Stimulated activated CD4-positive, alpha-beta T cell treated with anti-CD3 and anti-CD28 coated beads, TNF-alpha, amount 100 ng/mL, for 1 hour (primary cell): ENCODE results near the gene EXOC3L4.

Experiments used
- DNase-seq, 3 donors: peaks; one replicate each; pipeline ENCODE4 v3.0.0-alpha.2; 2020; ENCODE audit warnings: low read depth in 3 of 3, low spot score in 1 of 3

EXOC3L4 gene

DNA sequence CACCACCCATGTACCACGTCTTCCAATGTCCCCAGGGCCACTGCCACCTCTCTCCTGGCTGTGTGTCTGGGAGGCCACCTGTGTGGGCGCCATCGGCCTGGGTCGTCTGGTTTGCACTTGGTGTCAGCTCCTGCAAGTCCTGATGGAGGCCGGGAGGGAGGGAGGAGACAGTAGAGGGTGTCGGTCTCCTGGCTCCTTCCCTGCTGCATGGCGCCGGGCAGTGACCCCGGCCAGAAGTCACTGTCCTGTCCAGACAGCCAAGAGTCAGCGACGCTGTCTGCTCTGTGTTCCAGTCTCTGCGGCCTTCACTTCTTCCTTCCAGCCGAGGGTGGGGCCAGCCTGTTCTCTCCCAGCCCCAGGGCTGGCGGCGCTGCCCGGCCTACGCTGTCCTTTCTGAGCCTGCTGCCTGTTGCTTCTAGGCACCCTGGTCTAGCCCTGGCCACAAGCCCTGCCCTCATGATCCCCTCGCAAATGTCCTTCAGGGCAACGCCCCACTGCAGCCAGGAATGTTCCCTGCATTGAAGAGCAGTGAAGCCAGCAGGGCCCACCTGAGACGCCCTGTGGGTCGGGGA lies 23.5 kb upstream of the EXOC3L4 start:
- no peak for DNase-seq

DNA sequence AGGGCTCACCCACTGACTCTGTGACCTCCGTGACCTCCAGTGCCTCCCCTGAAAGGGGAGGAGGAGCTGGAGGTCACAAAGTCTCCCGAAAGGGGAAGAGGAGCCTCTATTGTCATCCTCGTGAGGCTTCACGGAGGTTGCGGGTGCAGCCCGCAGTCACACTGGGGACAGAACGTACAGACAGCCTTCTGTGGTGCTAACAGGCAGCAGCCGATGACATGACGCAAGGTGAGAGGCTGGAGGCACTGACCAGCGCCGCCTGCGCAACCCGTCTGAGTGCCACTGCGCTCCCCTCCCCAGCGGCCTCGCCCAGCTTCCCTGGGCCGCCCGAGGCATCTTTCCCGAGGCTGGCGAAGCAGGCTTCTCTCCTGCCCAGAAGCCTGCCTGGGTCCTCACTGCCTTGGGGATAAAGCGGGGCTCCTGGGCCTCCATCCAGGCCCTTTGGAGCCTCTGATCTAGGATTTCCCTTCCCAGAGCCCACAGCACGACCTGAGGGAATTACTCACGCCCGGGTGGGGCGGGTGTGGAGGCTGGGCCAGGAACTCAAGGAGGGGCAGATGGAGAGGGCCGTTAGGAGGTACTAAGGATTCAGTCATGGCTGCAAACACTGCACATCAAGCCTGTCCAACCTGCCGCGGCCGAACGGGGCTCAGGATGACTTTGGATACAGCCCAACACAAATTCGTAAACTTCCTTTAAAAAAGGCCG lies 22.8 kb upstream of the EXOC3L4 start:
- no peak for DNase-seq

DNA sequence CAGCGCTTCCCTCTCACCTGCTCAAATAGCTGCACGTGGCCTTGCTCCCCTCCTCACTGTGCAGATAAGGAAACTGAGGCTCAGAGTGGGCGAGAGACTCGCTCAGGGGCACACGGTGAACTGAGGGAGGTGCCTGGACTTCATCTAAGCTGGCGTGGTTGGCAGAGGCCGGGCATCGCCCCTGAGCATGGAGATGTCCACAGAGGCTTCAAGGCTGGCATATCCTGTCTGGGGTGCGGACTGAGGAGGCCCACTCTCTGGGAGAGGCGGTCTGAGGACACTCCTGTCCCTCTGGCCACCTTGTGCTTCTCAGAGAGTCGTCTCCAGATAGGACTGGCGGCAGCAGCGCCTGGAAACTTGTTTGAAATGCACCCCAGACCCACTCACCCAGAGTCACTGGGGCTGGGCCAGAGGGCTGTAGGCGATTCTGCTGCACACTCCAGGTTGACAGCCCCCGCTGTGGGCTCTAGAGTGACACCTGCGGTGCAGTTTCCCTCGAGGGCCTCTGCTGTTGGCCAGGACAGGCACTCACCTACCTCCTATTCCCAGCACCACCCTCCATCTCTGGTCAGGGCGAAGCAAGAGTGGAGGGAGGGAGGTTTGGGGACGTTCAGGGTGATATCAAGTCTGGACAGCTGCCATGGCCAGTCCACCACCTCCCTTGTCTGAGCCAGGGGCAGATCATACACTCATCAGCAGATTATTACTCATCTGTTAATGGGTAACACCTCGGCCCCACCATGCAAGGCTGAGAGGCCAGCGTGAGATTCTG lies 21.7 kb upstream of the EXOC3L4 start:
- DNase-seq, result no peak

DNA sequence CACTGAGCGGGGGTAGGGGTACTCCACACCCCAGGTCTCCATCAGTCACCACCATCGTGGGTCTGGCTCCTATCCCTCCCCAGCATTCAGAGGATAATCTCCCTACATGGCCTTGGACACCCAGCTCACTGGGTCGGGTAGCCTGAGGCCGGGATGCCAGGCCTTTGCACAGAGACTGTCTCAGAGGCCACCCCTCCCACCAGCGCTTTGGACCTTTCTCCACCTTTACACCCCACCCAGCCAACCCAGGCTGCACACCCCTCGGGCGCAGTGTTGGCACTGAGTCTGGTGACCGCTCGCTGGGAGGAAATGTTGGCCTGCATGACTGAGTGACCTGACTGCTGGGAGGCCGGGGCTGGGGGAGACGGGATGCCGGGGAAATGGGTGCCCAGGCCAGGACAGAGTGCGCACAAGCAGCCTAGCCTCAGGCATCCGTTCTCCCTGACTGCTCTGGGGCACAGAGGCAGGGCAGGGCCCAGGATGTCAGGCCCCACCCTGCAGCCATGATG lies 21.1 kb upstream of the EXOC3L4 start:
- DNase-seq, result no peak

DNA sequence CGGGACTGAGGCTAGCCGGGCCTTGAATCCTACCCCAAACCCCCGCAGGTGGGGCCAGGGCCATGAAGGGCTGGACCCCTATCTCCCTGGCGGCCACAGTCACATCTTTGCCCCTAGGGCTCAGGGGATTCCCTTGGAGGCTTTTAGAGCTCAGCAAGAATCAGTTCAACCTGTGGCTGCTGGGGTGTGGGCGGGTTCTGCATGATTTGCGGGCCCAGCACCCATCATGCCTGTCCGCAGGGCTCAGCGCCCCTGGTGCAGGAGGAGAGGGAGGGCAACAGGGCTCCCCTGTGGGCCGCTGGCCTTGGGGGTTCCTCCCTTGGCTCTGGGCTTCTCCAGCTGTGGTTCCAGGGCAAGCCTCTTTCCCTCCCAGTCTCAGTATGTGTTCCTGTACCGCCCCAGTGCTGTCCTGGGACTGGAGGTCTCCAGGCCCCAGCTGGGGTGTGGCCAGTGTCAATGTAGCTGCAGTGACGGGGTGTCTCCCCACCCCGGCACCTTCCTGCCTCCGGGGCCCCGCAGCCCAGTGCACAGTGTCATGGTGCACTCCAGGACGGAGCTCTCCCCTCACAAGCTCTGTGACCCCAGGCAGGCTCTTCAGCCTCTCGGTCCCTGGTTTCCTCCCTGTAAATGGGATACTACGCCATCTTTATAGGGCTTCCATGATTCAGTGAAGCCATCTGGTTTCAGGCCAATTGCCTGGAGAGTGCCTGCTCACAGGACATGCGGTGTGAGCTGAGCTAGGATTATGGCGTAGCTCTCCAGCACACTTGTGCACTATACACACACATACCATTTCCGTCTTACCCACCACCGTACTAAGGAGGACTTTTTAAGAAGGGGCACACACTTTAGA lies 20.4 kb upstream of the EXOC3L4 start:
- DNase-seq, result no peak

DNA sequence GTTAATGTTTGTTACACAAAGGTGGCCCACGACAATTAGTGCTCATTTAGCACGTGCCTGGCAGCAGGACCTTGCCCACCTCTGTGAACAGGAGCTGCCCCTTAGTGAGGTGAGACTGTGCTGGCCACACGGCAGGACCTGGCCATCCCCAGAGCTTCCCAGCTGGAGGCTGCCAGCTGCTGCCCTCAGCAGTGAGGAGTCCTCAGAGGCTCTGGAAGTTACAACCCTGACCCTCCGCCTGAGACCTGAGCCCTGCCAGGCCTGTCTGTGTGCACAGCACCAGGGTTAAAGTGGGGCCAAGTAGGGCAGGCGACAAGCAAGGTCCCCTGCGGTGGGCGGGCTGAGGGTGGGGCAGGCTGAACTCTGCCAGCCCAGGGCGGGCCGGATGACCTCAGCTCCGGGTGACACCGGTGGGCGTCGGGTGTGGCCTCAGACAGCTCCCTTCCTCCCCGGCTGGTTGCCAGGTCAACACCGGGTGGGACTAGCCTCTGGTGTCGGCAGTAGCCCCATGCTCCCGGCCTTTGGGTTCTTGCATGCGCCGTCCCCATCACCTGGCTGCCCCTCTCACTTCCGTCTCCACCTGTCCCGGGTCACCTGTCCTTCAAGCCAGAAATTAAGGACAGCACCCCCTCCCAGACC lies 19.7 kb upstream of the EXOC3L4 start:
- no peak for DNase-seq

DNA sequence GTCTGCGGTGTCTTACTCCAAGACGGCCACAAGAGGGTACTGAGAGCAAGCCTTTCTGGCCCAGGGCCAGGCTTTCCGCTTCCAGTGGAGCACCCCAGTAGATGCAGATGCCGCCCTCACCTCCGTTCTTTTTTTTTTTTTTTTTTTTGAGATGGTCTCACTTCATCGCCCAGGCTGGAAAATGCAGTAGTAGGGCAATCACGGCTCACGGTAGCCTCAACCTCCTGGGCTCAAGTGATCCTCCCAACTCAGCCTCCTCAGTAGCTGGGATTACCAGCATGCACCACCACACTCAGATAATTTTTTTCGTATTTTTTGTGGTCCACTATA lies 16.1 kb upstream of the EXOC3L4 start:
- DNase-seq, result peak; percentile 50 to 55 (median 51)

DNA sequence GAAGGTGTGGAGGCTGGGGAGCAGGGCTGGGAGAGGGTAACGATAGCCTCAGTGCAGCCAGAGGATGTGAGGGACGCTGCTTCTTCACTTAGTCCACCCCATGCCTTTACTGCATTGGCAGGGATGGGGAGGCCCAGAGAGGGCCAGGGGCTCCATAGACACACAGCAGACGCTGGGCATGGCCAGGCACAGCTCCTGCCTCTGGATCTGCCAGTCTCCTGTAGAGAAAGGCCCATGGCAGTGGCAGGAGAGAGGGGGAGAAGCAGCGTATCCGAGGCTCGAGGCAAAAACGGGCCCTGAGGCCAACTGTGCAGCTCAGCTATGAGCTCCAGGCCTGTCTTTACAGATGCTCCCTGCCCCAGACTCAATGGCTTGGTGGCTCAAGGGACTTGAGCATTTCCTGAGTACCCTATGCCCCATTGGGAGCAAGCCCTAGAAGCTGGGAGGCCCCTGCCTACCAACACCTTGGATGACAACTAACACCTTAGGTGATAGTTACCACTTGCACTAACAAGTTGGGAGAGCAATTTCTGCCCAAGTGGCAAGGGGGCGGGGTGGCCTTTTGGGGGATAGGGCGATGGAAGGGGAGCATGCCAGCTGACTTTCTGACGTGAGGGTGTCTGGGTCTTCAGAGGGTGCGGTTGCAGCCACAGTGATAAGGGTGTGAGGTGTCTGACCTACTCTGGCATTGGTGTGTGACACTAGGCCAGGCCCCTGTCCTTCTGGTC lies 15.5 kb upstream of the EXOC3L4 start:
- no peak for DNase-seq

DNA sequence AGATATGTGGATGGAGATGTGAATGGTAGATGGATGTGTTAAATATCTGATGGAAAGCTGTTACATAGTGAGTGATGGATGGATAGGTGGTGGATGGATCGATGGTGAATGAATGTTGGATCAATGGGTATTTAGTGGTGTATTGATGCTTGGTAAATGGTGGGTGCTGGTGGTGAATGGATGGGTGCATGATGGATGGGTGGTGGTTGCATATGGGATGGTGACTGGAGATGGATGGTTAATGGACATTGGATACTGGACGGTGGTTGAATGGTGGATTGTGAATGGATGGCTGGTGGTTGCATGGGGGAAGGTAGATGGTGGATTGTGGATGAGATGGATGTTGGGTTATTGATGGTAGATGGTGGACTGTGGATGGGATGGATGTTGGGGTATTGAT lies 12.6 kb upstream of the EXOC3L4 start:
- DNase-seq, result no peak

DNA sequence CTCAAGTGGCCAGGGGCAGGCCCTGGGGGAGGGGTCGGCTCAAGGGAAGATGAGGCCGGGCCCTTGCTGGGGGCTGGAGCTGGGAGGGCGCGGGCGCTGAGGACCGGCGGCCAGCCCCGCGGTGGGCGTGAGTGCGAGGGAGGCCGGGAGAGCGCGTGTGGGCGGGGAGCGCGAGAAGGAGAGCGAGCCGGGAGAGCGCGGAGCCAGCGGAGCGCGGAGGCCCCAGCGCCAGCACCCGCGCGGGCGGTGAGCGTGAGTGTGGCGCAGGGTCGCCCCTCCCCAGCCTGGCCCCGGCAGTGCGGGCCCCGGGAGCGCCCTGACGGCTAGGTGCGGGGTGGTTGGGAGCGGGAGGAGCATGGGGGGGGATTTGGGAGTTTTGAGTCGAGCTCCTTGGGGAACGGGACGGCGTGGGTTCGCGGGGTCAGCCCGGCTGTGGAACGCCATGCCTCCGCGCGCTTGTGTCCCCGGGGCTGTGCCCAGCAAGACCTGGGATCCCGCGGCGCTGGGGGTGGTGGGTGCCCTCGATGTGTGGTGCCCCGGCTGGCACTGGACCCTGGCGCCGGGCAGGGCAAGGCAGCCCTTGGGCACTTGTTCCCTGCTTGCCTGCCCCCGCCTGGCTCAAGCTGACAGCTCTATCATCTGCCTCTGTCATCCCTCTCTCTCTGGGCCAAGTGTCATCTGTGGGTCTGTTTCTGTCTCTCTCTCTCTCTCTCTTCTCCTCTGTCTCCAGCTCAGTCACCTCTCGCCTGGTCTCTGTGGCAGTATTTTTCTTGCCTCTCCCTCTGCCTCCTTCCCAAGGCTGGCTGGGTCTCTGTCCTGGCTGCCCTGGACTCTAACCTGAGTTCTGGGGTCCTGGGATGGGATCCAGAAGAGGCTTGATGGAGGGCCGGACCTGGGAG lies 10.3 kb upstream of the EXOC3L4 start, which contains the start of gene LBHD2:
Gene LBHD2 (plus strand): TSS at position 190 of the 899 bp plus-strand sequence. CDS start 1,803 bp downstream, outside the sequence.
- DNase-seq, result no peak

DNA sequence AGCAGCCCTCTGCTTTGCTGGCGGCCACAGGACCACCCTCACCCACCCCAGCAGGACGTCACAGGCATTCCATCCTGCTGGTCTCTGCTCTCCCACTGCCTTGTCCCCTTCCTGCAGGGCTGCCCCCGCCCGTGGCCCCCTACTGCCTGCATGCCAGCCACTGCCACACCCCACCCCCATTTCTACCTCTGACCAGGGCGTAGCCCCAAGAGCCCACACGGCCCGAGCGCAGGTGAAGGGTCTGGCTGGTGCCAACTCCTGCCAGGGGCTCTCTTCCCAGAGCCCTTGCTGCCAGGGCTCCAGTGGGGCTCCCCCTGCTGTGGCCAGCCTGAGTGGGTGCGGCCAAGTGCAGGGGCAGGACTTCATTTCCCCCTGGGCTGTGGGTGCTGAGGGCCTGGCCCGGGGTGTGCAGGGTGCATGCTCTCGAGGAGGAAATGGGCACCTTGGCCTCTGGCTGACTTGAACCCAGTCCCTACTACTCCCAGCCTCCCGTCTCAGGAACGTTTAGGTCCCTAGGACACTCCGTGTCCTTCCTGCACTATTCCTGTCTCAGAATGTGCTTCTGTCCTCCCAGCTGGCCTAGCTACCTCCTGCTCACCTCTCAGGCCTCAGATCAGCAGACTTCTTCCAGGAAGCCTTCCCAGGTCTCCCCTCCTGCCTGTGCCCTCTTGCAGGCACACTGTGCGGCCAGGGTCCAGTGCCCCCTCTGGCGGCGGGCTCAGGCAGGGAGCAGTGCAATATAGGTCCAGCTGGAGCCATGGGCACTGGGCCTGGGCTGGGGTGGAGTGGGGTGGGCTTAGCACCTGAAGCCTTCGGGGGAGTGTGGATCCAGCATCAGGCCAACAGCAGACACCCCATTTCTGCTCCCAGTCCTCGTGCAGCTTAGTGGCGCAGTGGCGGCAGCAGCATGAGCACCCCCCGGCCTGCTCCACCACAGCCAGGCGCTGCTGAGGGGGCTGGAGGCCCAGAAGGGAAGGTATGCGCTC lies 9.1 kb upstream of the EXOC3L4 start:
- no peak for DNase-seq

DNA sequence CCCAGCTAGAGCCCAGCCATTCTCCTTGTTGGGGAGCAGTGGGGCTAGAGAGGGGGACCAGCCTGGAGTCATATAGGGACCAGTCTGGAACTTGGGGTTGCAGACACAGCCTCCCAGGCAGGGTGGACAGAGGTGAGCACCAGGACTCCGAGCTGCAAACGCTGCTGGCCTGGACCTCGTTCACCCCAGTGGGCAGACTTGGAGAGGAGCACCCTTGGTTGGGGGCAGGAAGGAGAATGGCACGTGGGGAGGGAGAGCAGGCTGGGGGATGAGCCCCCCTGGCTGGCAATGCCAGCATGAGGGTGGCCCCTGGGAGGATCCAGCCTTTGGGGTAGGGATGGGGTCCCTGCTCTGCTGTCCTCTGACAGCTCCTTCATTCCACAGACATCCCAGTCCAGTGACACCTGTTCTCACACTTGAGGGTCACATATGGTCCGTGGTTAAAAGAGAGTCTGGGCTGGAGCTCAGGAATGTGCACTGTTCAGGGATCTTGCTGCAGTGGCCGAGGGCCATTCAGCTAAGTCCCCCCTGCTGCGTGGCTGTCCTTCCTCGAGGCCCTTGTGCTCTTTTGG lies 7.7 kb upstream of the EXOC3L4 start:
- DNase-seq, result no peak

DNA sequence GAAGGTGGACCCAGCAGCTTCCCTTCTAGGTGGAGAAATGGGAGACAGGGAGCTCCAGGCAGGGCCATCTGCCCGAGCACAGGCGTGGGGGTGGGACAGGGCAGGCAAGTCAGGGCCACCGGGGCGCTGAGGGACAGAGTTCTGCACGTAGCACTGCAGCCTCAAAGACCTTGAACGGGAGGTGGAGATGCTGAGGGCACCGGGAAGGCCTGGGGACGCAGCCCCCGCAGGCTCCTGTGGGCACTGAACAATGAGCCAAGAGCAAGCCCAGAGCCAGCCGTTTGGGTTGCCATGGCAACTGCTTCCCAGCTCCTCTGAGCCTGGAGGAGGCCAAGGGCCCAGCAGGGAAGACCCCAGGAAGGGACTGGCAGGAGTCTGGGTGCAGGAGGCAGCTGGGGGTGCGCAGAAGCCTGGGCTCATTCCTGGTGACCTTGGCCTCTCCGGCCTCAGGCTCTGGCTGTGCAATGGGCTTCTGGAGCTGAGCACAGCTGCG lies 7.1 kb upstream of the EXOC3L4 start:
- no peak for DNase-seq

DNA sequence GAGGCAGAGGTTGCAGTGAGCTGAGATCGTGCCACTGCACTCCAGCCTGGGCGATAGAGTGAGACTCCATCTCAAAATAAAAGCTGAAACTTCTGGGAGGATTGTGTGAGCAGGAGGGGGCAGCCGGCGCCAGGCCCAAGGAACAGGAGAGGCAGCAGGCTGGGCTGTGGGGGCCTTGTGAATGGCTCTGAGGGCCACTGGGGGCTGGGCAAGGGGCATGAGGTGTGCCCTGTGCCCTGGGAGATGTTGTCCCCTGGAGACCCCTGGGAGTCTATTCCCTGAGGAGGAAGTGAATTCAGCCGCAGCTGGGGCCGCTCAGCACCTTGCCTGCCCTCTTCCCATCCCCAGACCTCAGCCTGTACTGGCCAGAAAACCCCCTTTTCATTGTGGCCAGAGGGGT lies 5.6 kb upstream of the EXOC3L4 start:
- no peak for DNase-seq

DNA sequence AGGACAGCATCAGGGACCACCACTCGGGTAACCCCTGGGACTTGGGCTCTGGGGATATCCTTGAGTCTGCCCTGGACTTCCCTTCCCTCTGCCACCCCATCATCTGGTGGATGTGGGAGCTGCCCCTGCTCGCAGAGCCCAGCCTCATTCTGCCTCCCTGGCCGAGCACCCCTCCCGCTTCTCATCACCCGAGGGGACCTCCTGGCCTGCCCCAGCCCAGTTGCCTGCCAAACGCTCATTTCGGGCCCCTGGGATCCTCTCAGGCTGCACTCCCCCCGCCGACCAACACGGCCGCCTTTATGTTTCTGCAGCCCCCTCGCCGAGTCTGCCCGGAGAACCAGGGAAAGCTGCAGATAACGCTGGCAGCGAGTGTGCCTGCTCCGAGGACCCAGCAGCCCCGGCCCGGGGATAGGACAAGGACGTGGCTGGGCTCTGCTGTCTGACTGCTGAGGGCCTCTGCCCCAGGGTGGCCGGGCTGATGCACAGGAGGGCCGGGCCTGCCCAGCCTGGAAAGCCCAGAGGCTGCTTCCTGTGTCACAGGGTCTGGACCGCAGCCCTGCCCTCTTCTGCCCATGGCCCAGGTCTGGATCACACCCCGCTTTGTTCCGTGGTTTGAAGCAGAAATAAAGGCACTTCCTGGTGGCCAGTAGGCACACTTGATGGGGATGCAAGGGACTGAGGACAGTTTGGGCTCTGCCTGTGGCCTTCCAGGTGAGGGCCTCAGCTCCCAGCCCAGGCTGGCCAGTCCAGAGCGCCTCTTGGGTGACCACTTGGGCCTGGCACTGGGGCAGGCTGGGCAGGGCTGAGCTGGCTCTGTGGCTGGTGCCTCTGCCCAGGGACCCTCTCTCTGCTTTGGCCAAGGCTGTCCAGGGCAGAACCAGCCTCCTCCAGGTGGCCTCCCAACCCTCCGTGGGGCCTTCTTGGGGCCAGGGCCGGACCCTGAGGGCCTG lies 4.9 kb upstream of the EXOC3L4 start:
- no peak for DNase-seq

DNA sequence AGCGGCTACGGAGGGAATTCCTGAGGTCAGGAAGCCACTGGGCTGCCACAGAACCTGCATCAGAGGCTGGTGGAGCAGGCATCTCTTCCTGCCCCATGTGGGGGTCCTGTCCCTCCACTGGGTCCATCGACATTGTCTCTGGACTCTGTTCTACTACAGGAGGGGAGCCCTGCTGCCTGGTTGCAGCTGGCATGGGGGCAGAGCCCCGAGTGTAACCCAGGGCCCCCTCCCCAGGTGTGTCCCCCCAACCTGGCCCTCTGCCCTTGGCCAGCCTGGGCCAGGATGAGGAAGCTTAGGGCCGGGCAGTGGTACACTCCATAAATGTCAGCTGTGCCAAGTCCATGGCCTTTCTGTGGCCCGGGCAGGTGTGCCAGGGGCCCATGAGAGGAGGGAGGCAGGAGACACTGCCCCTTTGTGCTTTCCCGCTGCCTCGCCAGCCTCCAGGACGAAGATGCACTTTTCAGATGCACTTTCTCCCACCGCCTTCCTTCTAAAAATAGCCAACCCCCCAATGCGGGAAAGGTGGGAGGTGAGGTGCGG lies 4.0 kb upstream of the EXOC3L4 start:
- no peak for DNase-seq
